GM21526 (cell line): ENCODE measurements around the gene MYO18A.
"Not testable (repeated sequence)": the region's sequence is repeated elsewhere in the genome, so short reads cannot be mapped to it uniquely, and the experiment has no call there.

Experiments used
- ATAC-seq: cut with Tn5 transposase; IDR thresholded peaks from one replicate; pipeline ENCODE4 v1.9.1; 2021; ENCODE audit warnings: moderate library complexity; ENCODE audit not compliant: unreplicated experiment, low FRiP score

MYO18A gene

GRCh38 chr17:29108823-29109476 lies 71.2 kb downstream of the MYO18A start:
- no peak for ATAC-seq

- no peak for ATAC-seq
These were observed 72.0 kb downstream of the MYO18A start for GRCh38 chr17:29107933-29108822.

DNA sequence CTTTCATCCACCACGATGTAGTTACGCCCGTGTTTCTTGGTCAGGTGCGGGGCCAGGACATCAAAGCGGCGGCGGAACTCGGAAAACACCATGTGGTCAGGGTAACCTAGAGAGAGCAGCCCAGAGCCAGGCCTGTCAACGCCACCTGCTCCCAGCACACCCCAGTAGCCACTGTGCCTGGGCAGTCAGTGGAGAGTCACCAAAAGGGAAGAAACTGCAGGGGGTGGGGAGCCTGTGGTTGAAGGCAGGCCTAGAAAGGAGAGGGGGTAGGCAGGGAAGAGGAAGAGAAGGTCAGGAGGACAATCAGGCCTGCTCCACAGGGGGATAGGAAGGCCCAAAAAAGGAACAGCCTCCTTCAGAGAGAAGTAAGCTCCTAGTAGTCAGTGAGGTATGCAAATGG lies 73.1 kb downstream of the MYO18A start:
- ATAC-seq, result no peak

GRCh38 chr17:29103341-29103740 lies 76.9 kb downstream of the MYO18A start:
- ATAC-seq, result no peak

DNA sequence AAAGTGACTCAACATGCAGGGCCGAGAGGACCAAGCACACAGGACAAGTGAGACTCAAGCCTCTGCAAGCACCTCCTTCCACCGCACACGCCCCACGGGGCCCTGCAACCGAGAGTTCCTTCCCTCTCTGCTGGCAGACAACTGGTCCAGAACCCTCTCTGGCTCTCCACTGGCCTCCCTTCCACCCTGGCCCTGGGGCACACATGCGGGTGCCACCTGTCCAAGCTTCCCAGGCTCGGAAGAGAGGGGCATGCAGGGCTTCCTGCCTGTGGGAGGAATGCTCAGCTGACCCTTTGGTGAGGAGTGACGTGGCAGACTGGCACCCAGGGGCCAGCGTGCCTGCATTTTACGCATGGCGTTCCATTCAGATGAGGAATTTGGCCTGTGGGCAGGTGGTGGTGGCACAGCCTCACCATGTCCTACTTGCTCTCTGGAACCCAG lies 77.4 kb downstream of the MYO18A start:
- ATAC-seq, result no peak

- ATAC-seq, result no peak
These were observed 78.2 kb downstream of the MYO18A start for GRCh38 chr17:29102046-29102445.

DNA sequence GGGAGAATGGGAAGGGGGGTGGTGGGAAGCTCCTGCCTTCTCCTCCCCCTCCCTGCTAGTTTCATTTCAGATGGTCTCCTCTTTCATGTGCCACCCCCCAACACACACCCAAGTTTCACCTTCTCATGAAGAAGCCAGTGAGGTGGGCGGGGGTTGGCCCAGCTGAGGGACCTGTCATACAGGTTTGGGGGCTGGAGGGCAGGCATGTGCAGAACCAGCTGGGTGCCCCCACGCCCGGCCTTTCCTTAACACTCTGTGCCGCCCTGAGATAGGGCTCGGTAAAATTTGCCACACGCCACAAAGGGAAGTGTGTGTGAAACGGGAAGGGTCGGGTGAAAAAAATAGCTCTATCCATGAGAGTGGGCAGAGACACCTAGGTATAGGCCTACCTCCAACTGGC lies 79.9 kb downstream of the MYO18A start:
- ATAC-seq, result no peak

DNA sequence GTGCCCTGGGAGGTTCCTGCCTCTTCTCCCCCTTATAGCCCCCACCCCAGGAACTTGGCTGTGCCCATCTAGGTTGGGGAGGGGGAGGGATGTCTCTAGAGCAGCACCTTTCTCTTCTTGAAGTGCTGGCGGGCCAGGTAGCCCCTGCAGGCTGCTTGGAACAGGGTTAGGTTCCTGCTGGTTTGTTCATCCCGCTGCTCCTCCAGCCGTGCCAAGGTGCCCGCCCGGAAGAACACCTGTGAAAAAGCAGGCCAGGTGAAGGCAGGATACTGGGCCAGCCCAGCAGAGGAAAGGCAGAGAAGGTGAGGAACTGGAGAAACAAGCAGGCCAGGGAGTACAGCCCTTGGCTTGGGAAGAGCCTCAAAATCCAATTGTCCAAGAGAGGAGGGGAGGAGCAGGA lies 80.7 kb downstream of the MYO18A start:
- no peak for ATAC-seq

DNA sequence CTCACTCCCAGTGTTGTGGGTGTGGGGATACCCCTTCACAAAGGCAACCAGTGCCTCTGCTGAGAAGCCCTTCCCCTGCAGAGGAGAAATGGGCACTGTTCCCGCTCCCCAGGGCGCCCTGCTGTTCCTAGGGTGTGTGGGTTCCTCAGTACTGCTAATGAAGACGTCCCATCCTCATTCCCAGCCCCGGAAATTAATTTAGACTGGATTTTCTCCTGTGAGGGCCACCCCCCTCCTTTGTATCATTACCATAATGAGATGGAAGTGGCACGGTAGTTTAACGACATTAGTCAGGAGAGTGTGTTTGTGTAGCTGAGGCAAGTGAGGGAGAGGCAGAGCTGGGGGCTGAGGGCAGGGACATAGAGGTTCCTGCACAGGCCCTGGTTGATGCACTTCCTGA lies 84.1 kb downstream of the MYO18A start:
- ATAC-seq, result no peak

GRCh38 chr17:29095439-29095838 lies 84.8 kb downstream of the MYO18A start:
- ATAC-seq, result no peak

GRCh38 chr17:29094101-29094708 lies 86.0 kb downstream of the MYO18A start:
- no peak for ATAC-seq

GRCh38 chr17:29093090-29093871 lies 86.9 kb downstream of the MYO18A start:
- ATAC-seq, result no peak

DNA sequence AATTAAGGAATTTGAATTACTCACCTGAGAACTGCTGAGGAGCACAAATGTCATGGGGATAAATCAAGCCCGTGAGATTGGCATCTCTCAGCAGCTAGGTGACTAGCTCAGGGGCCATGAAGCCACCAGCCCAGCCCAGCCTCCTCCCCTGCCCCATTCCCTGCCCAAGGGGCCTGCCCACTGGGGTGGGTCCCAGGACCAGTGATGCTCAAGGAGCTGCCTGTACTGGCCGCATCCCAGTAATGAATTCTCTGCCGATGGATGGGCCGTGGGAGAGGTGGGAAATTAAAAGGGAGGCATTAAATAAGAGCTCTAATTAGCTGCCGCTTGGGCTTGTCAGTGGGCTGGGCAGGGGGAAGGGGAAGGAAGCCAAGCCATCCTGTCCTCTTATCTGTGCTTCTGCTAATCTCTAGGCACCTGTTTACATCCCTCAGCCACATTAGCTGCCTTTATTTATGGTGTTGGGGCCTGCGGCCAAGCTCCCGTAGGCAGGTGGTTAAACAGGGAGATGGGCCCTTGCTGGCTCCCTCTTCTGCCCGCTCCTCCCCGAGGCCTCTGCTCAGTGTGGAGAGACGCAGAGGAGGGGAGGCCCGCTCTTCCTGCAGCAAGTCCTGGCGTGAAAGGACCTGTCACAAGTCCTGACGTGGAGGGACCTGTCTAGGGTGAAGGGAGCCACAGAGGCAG lies 88.5 kb downstream of the MYO18A start:
- no peak for ATAC-seq

GRCh38 chr17:29090750-29091605 lies 89.2 kb downstream of the MYO18A start:
- ATAC-seq, result no peak

DNA sequence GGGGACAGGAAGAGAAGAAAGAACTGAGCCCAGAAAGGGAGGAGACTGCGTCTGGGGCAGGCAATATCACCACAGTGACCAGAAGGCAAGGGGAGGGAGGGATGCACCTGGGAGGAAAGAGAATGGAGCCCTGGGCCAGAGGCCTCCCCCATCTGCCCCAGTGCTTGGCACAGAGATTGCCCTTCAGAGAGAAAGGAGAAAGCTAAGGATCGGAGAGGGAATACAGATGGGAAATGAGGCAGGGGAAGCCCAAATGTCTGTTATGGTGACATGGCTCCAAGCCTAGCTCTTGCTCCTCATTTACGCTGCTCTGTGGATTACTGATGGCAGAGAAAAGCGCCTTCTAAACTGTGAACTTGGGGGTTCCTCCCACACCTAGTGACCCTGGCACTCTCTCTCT lies 90.1 kb downstream of the MYO18A start:
- no peak for ATAC-seq

GRCh38 chr17:29089601-29090044 lies 90.6 kb downstream of the MYO18A start:
- no peak for ATAC-seq

- ATAC-seq, result not testable (repeated sequence)
These were observed 91.4 kb downstream of the MYO18A start for GRCh38 chr17:29088782-29089181.

DNA sequence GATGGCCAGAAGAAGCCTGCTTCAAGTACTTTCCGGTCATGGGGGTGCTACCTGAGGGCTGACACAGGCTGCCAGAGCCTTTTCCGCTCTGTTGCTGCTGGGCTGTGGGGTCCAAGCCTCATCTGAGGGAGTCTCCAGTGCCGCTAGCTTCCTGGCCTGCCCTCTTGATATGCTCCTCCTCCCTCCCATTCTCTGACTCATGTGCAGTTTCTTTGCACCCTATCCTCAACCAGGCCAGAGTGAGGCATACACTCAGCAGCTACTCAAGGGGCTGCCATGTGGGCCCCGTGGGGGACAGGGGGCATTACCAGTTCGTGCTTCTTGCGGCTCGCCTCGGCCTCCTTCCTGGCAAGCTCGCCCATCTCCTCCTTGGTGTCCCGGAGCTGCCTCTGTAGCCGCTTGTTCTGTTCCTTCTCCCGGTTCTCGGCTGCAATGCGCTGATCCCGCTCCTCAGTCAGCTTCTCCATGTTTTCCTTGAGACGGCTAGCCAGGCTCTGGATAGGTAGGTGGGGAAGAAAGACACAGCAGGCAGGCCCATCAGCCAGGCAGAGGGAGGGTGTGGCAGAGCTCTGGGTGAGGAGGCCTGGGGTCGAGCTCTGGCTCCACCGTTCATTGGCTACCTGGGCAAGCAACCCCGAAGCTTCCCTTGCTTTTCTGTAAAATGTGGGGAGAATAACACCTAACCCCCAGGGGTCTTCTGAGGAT lies 93.4 kb downstream of the MYO18A start:
- ATAC-seq, result no peak

GRCh38 chr17:29085223-29085622 lies 95.0 kb downstream of the MYO18A start:
- no peak for ATAC-seq
